ENCODE results near the gene KCNJ15. TPM values are rescaled to one million over a fixed set of nuclear protein-coding genes. Genes with fewer than 3 reads are reported as not detected.

Gene KCNJ15
- total and polyA plus RNA-seq, 10 of the 15 experiments (the other 5 are each of a cell fraction or from before 2014, with no cell fraction given), result 0.05 to 2.7 (median 0.33) TPM; not detected in 6

DNA sequence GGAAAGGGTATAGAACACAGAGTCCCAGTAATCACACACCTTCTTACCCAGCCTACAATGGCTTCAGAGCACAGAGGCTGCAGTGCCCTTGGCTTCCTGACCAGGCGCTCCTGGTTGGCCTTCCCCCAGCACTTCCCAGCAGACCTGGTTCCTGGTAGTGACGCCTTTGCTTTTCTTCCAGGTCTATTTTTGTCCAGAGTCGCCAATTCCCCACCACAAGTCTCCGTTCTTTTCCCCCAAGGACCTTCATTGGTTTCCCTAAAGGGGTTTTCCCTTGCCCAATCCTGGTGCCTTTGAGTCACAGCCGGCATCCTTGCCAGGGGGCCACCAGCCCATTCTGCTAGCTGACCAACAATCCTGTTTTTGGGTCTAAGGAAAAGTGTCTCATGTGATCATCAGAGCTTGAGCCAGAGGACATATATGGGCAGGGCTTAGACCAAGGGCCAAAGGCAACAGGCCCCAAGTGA, 84.8 kb downstream of the KCNJ15 start (continued):
- no peak for TF ChIP-seq STAT3 (IDR thresholded peaks at IDR 0.05; ENCODE audit: low read depth, low read length)
- TF ChIP-seq MYC (IDR thresholded peaks at IDR 0.05; ENCODE audit: insufficient read depth, insufficient read length, insufficient replicate concordance, low read length, severe bottlenecking), result no peak

DNA sequence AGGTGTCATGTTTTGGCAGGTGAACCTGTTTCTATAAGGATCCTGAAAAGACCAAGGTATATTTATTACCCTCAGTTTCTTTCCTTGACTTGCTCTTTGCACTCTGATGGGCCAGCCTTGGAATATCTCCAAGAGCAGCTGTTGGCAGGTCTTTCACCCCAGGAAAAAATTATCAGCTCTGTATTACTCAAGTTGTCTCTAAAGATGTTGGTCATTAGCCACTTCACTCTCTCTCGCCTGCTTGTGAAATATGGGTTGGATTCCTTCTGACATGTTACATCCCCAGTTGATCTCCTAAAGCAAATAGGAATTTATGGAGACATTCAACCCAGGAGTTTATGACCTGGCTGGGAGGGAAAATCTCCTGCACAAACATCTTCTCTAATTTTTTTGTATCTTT, 85.9 kb downstream of the KCNJ15 start:
- H4K20me1 ChIP-seq (ENCODE audit: control insufficient read depth, insufficient read depth), result no peaks in the 10 kb centered on the region
- 25% methylated on average over 1 of the region's 1 CpG for WGBS (ENCODE audit: insufficient coverage, insufficient replicate concordance, low lambda C conversion rate, missing lambda C conversion rate)
- FAIRE-seq, result no peak

More for the DNA sequence above, 85.9 kb downstream of the KCNJ15 start:
- no peaks in the 10 kb centered on the region; the same call in 2 of the 3 replicates for H3K9me3 ChIP-seq (replicated peaks; ENCODE audit: control insufficient read depth, insufficient read depth, low read length)
- ATAC-seq, result no peak
- H3K79me2 ChIP-seq (ENCODE audit: control insufficient read depth, insufficient read depth, low read length), result no peaks in the 10 kb centered on the region
- no peak for TF ChIP-seq NFXL1 (IDR thresholded peaks at IDR 0.05; ENCODE audit: borderline replicate concordance)
- TF ChIP-seq, protein P1, sequence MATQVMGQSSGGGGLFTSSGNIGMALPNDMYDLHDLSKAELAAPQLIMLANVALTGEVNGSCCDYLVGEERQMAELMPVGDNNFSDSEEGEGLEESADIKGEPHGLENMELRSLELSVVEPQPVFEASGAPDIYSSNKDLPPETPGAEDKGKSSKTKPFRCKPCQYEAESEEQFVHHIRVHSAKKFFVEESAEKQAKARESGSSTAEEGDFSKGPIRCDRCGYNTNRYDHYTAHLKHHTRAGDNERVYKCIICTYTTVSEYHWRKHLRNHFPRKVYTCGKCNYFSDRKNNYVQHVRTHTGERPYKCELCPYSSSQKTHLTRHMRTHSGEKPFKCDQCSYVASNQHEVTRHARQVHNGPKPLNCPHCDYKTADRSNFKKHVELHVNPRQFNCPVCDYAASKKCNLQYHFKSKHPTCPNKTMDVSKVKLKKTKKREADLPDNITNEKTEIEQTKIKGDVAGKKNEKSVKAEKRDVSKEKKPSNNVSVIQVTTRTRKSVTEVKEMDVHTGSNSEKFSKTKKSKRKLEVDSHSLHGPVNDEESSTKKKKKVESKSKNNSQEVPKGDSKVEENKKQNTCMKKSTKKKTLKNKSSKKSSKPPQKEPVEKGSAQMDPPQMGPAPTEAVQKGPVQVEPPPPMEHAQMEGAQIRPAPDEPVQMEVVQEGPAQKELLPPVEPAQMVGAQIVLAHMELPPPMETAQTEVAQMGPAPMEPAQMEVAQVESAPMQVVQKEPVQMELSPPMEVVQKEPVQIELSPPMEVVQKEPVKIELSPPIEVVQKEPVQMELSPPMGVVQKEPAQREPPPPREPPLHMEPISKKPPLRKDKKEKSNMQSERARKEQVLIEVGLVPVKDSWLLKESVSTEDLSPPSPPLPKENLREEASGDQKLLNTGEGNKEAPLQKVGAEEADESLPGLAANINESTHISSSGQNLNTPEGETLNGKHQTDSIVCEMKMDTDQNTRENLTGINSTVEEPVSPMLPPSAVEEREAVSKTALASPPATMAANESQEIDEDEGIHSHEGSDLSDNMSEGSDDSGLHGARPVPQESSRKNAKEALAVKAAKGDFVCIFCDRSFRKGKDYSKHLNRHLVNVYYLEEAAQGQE (IDR thresholded peaks at IDR 0.05; ENCODE audit: low read depth, low read length), result no peak
- TF ChIP-seq EP300 (IDR thresholded peaks at IDR 0.05; ENCODE audit: borderline replicate concordance in 1 of 2, control insufficient read depth in 1 of 2, low read depth in 2 of 2, low read length in 2 of 2), result no peak
- TF ChIP-seq TBL1XR1 (IDR thresholded peaks at IDR 0.05; ENCODE audit: low read depth, low read length), result no peak
- no peak for TF ChIP-seq RCOR1 (conservative IDR thresholded peaks at IDR 0.05; ENCODE audit: low read depth, low read length)
- TF ChIP-seq, protein P2, sequence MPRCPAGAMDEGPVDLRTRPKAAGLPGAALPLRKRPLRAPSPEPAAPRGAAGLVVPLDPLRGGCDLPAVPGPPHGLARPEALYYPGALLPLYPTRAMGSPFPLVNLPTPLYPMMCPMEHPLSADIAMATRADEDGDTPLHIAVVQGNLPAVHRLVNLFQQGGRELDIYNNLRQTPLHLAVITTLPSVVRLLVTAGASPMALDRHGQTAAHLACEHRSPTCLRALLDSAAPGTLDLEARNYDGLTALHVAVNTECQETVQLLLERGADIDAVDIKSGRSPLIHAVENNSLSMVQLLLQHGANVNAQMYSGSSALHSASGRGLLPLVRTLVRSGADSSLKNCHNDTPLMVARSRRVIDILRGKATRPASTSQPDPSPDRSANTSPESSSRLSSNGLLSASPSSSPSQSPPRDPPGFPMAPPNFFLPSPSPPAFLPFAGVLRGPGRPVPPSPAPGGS (IDR thresholded peaks at IDR 0.05; ENCODE audit: borderline replicate concordance, insufficient read depth, low read depth, low read length, poor library complexity, severe bottlenecking), result no peak
- TF ChIP-seq SP1 (IDR thresholded peaks at IDR 0.05; ENCODE audit: low read depth, low read length), result no peak
- no peak for TF ChIP-seq CHD2 (IDR thresholded peaks at IDR 0.05; ENCODE audit: borderline replicate concordance, low read depth, low read length)
- no peaks in the 10 kb centered on the region for H3K27me3 ChIP-seq (replicated peaks in 1 of 2; ENCODE audit: control insufficient read depth in 2 of 2, insufficient read depth in 2 of 2, low read length in 1 of 2)
- BruUV-seq (replicated peaks), result no TSS peak
- no peak for DNase-seq (ENCODE audit: low read depth, low spot score)
- intact Hi-C loops (cut with micrococcal nuclease; ENCODE audit: unreplicated experiment), result no loop called here
- H3K27ac ChIP-seq (ENCODE audit: control insufficient read depth, insufficient read depth), result no peak overlapping the region
- in situ Hi-C loops (cut with MboI), result no loop called here
- ChIA-PET SMC1A (ENCODE audit: uncharacterized antibody, unreplicated experiment) (interaction anchor here (1.8 kb wide), 1 partner anchor 126 kb away, joined by 4 read pairs; no protein-coding TSS in a partner anchor), POLR2A (no interaction called here), RAD21 (ENCODE audit: unreplicated experiment) (interaction anchor here (1.6 kb wide), 1 partner anchor 10 kb away, joined by 6 read pairs; no protein-coding TSS in a partner anchor), CTCF (interaction anchor here (2.1 kb wide), 1 partner anchor 10 kb away, joined by 10 read pairs; no protein-coding TSS in a partner anchor)
- H3K9ac ChIP-seq (ENCODE audit: control insufficient read depth, insufficient read depth, low read length), result no peak overlapping the region
- H3K36me3 ChIP-seq (ENCODE audit: control insufficient read depth in 2 of 2, insufficient read depth in 2 of 2, low read length in 1 of 2), result no peaks in the 10 kb centered on the region
- H3K4me2 ChIP-seq (ENCODE audit: control insufficient read depth, insufficient read depth), result no peak overlapping the region
- H3K4me1 ChIP-seq (ENCODE audit: control insufficient read depth, insufficient read depth, low read length), result no peaks in the 10 kb centered on the region
- no peak overlapping the region for H3K4me3 ChIP-seq
- H2AFZ ChIP-seq (ENCODE audit: control insufficient read depth, low read depth, low read length), result no peak overlapping the region

Data from GM12878 (cell line).